GM18858 (cell line): ENCODE data around the gene IL17C.

Experiments
- ATAC-seq: cut with Tn5 transposase; IDR thresholded peaks from one replicate; pipeline ENCODE4 v1.9.1; 2021; ENCODE audit not compliant: unreplicated experiment

Gene IL17C

GRCh38 chr16:88643644-88643932 lies 5.2 kb downstream of the IL17C start:
- no peak for ATAC-seq

- no peak for ATAC-seq
These were observed 7.1 kb downstream of the IL17C start for GRCh38 chr16:88645455-88645854.

GRCh38 chr16:88645941-88646340 lies 7.6 kb downstream of the IL17C start:
- no peak for ATAC-seq

- ATAC-seq, result no peak
These were observed 8.1 kb downstream of the IL17C start for GRCh38 chr16:88646345-88647034.

- no peak for ATAC-seq
These were observed 9.1 kb downstream of the IL17C start for GRCh38 chr16:88647178-88648070.

- no peak for ATAC-seq
These were observed 11.0 kb downstream of the IL17C start for GRCh38 chr16:88649195-88649923.

- ATAC-seq, result no peak
These were observed 11.8 kb downstream of the IL17C start for GRCh38 chr16:88649924-88650748.

- ATAC-seq, result peak; percentile 46
These were observed 12.4 kb downstream of the IL17C start, which contains the start of gene CYBA for GRCh38 chr16:88650749-88651275. CYBA (minus strand) TSS chr16:88651053; CDS start chr16:88651013, 40 bp downstream.

- ATAC-seq, result peak; percentile 73
These were observed 13.1 kb downstream of the IL17C start for GRCh38 chr16:88651276-88651988.

GRCh38 chr16:88651989-88652761 lies 13.8 kb downstream of the IL17C start:
- ATAC-seq, result no peak

- no peak for ATAC-seq
These were observed 14.3 kb downstream of the IL17C start for GRCh38 chr16:88652762-88653063.

GRCh38 chr16:88653101-88653500 lies 14.7 kb downstream of the IL17C start:
- no peak for ATAC-seq

- ATAC-seq, result no peak
These were observed 15.4 kb downstream of the IL17C start for GRCh38 chr16:88653596-88654362.

- no peak for ATAC-seq
These were observed 16.1 kb downstream of the IL17C start for GRCh38 chr16:88654363-88655052.

- ATAC-seq, result no peak
These were observed 16.8 kb downstream of the IL17C start for GRCh38 chr16:88655053-88655732.

- no peak for ATAC-seq
These were observed 17.4 kb downstream of the IL17C start for GRCh38 chr16:88655733-88656281.

- no peak for ATAC-seq
These were observed 18.1 kb downstream of the IL17C start for GRCh38 chr16:88656291-88656980.
